Epithelial cell of esophagus (primary cell): ENCODE results near the gene SEC31B.

Experiments
- DNase-seq: peaks from one replicate; pipeline ENCODE4 v3.0.0; 2010; ENCODE audit warnings: low read depth
- H3K4me3 ChIP-seq: 2 replicates; pipeline ENCODE4 v1.5.1; 2011; ENCODE audit warnings: mild to moderate bottlenecking, low read length, control low read depth
- TF ChIP-seq, protein P1 (sequence below): IDR thresholded peaks from 2 replicates; pipeline ENCODE4 v1.5.1; 2011; ENCODE audit warnings: low read depth, mild to moderate bottlenecking, low read length, control low read depth, inconsistent platforms; ENCODE audit not compliant: insufficient read depth; ENCODE audit errors: missing control alignments

The SEC31B gene

DNA sequence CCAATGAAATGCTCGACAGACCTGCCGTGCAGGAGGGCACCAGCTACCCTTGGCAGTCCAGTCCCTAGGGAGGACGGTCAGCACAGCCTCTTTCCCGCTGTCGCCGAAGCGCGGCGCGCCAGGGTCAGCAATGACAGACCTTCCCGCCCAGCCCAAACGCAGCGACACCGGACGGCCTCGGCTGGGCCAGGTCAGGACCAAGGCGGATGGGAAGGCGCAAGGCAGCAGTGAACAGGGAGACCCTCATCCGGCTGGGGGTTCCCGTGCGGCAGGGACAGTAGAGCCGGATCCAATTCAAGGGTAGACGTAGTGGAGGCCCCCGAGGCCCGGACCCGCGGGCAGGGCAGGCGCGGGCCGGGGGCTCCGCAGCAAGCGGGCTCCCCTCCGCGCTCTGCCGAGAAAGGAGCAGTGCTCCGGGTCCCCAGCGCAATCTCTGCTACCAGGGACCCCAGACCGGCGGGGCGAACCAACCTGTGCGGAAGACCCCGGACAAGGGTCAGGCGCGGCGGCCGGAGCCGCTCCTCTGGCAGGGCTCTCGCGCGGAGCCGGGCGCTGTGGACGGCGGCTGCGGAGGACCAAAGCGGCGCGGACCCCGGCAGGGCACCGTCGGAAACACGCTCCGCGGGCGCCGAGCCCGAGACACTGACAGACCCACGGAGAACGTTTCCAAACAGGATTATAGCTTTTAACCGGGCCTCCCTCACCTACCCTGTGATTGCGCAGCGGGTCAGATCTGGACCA, at the start of gene SEC31B:
Gene SEC31B (minus strand): TSS at position 551 of the 741 bp plus-strand sequence. CDS start 2,909 bp downstream, outside the sequence.
- TF ChIP-seq, protein P1, sequence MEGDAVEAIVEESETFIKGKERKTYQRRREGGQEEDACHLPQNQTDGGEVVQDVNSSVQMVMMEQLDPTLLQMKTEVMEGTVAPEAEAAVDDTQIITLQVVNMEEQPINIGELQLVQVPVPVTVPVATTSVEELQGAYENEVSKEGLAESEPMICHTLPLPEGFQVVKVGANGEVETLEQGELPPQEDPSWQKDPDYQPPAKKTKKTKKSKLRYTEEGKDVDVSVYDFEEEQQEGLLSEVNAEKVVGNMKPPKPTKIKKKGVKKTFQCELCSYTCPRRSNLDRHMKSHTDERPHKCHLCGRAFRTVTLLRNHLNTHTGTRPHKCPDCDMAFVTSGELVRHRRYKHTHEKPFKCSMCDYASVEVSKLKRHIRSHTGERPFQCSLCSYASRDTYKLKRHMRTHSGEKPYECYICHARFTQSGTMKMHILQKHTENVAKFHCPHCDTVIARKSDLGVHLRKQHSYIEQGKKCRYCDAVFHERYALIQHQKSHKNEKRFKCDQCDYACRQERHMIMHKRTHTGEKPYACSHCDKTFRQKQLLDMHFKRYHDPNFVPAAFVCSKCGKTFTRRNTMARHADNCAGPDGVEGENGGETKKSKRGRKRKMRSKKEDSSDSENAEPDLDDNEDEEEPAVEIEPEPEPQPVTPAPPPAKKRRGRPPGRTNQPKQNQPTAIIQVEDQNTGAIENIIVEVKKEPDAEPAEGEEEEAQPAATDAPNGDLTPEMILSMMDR, result no peak
- peak within 1 kb of the TSS; percentile 23 for H3K4me3 ChIP-seq
- DNase-seq, result no peak

GRCh38 chr10:100568912-100569311, 49.3 kb upstream of the SEC31B start:
- no peak overlapping the region for H3K4me3 ChIP-seq
- TF ChIP-seq, protein P1, result no peak
- no peak for DNase-seq

GRCh38 chr10:100567826-100568225, 48.2 kb upstream of the SEC31B start:
- H3K4me3 ChIP-seq, result no peak overlapping the region
- DNase-seq, result no peak
- TF ChIP-seq, protein P1, result no peak

DNA sequence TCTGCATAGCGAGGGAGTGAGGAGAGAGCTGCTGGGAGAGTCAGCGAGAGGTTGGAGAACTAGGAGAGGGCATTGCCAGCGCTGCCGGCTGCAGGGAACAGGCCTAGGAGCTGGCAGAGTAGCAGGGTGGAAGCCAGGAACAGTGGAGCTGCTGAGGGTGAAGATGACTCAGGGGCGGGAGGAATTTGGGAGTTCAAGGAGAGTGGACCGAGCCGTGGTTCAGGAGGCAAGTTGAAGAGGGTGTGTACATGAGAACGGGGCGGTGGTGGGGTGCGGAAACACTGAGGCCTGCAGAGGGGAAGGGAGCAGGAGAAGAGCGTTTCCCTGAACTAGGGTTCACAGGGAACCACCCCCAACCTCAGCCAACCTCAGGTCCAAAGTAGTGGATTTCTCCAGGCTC, 47.6 kb upstream of the SEC31B start:
- H3K4me3 ChIP-seq, result no peak overlapping the region
- TF ChIP-seq, protein P1, result no peak
- DNase-seq, result no peak

DNA sequence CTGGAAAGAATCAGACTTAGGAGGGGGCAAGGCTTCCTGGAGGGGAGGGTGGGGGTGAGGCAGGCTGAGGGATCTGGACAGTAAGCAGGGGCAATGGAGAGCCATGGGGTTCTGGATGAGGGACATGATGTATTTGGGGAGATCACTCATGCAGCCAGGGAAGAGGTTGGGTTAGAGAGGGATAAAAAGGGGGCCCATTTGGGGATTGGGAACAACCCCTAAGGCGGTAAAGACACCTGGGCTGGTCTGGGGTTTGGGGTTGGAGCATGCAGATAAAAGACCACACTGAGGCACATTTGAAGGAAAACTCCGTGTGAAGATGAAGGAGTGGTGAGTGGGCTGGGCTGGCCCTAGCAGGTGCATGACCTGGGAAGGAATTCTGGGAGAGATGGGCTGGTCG, 46.9 kb upstream of the SEC31B start:
- no peak overlapping the region for H3K4me3 ChIP-seq
- DNase-seq, result no peak
- TF ChIP-seq, protein P1, result no peak

DNA sequence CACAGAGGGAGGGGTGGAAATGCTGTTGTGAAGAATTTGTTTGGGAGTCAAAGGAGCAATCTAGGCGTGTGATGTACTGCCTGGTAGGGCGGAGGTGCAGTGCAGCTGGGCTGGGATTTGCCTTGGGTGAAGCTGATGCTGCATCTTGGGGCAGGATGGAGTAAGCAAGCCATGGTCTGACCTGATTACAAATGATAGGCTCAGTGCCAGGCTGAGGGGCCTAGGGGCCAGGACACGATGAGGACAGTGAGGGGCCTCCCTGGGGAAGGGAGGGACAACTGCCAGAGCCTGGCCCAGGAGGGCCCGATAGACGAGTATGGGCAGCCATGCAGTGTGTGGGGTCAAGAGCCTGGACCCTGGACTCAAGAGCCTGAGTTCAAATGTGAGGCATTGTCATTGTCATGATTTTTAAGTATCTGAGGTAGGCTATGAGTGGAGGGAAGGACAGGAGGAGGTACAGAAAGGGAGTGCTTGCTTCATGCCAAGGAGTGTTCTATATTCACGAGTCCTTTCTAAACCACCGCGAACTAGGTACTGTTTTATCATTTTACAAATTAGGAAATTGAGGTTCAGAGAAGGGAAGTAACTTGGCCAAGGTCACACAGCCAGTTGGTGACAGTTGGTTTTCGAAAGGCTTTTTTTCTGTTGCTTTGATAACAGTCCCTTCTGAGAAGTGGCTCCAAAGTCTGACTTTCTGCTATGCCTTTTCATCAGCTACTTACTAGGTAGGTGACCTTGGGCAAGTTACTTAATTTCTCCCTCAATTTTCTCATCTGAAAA, 45.7 kb upstream of the SEC31B start:
- no peak for DNase-seq
- TF ChIP-seq, protein P1, result no peak
- no peak overlapping the region for H3K4me3 ChIP-seq
